Lung (tissue), 12 donors: ENCODE measurements around the gene P3H3. TPM values are rescaled to one million over a fixed set of nuclear protein-coding genes. Genes with fewer than 3 reads are reported as not detected.
A peak's percentile ranks its signal among the peaks of the same experiment; 100 is the strongest.

Experiments used
- ATAC-seq: fragments of 200-7000 bp; cut with Tn5 transposase; one replicate; pipeline ENCODE4 v1.9.1; 2020; ENCODE audit warnings: moderate number of reproducible peaks; ENCODE audit not compliant: insufficient read depth, low FRiP score
- DNase-seq, 3 donors: peaks; one replicate each; pipeline ENCODE4 v3.0.0-alpha.2; 2013 to 2017
- H3K27ac ChIP-seq, 2 donors: one replicate each; pipeline ENCODE4 v1.5.1; 2013; ENCODE audit warnings: mild to moderate bottlenecking in 2 of 2, moderate library complexity in 2 of 2, control low read depth in 1 of 2, inconsistent platforms in 1 of 2, low read depth in 1 of 2, low read length in 1 of 2
- H3K27me3 ChIP-seq, 3 donors: one replicate each; pipeline ENCODE4 v1.5.1; 2013; ENCODE audit warnings: low read length in 2 of 3; ENCODE audit not compliant: control insufficient read depth in 3 of 3, insufficient read depth in 3 of 3
- H3K36me3 ChIP-seq, 4 donors: one replicate each; pipeline ENCODE4 v1.5.1; 2013; ENCODE audit warnings: low read length in 4 of 4, mild to moderate bottlenecking in 1 of 4, moderate library complexity in 1 of 4; ENCODE audit not compliant: control insufficient read depth in 4 of 4, insufficient read depth in 4 of 4
- H3K4me1 ChIP-seq, 5 donors: one replicate each; pipeline ENCODE4 v1.5.1; 2013; ENCODE audit warnings: low read length in 5 of 5, mild to moderate bottlenecking in 2 of 5, moderate library complexity in 1 of 5; ENCODE audit not compliant: control insufficient read depth in 5 of 5, insufficient read depth in 5 of 5
- H3K4me3 ChIP-seq: one replicate; pipeline ENCODE4 v1.5.1; 2013; ENCODE audit warnings: mild to moderate bottlenecking, control low read depth, moderate library complexity
- H3K9ac ChIP-seq, 2 donors: one replicate each; pipeline ENCODE4 v1.5.1; 2013; ENCODE audit warnings: low read length in 2 of 2, control low read depth in 1 of 2; ENCODE audit not compliant: insufficient read depth in 1 of 2
- H3K9me3 ChIP-seq, 4 donors: one replicate each; pipeline ENCODE4 v1.5.1; 2013; ENCODE audit warnings: low read length in 3 of 4, mild to moderate bottlenecking in 1 of 4, moderate library complexity in 1 of 4; ENCODE audit not compliant: control insufficient read depth in 4 of 4, insufficient read depth in 3 of 4
- WGBS, 2 donors: extraction: QIAGEN DNeasy Blood & Tissue Kit; methylation state at CpG; one replicate each; pipeline ENCODE4 v1.1.7; 2013; 5-methylcytosine and 5-hydroxymethylcytosine counted together
- polyA plus RNA-seq, 2 donors: library from polyadenylated mRNA; stranded (reverse); fragments of 200-250 nt; gene quantifications; one replicate each; pipeline ENCODE4 v1.2.1, GENCODE V29; 2013
- total RNA-seq, 2 donors: library from RNA; depleted of rRNA in 1 of 2; stranded (reverse); fragments of >200 nt in 1 of 2; gene quantifications; one replicate each; pipeline ENCODE4 v1.2.1, GENCODE V29; 2014 to 2021
- TF ChIP-seq, protein P1 (sequence below): IDR thresholded peaks from 2 replicates; pipeline ENCODE4 v1.5.1; 2012; ENCODE audit warnings: mild to moderate bottlenecking; ENCODE audit errors: control extremely low read depth, extremely low read depth
- donor health status: control.
- donor health status: control.
- donor health status: Bipolar disorder and iron deficiency.
- donor health status: healthy.
- donor health status: DM: yes; HTN: yes; CAD: no.

P3H3 gene
- total and polyA plus RNA-seq, 4 donors = 9.3 to 23.3 (median 14.2) TPM

DNA sequence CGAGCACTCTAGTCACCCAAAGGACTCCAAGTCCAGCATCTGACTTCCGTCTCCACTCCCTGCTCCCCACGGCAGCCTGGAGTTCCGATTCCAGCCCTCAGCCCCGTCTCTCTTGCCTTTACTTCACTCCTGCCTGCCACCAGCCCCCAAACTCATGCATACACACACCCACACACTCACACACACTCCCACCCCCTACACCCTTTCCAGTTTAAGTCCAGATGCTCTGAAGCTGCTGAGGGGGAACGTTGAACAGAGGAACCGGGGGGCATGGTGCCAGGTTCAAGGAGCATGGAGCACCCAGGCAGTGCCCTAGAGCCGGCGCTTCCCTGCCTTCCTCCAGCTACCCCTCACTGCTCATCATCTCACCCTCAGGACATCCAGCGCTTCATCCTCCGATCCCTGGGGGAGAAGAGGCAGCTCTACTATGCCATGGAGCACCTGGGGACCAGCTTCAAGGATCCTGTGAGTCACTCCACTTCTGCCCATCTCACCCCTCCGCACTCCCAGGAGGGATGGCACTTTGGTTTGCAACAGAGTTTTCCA, 3.3 kb downstream of the P3H3 start:
- Histone ChIP-seq H3K36me3 (peaks cover 0 to 12% (median 7%) of the 10 kb centered on the region in 4 donors), H3K9ac (no peak overlapping the region), H3K4me3 (no peak overlapping the region), H3K27me3 (no peaks in the 10 kb centered on the region), H3K4me1 (peaks cover 0 to 25% (median 0%) of the 10 kb centered on the region in 5 donors), H3K9me3 (no peaks in the 10 kb centered on the region), H3K27ac (no peak overlapping the region)
- DNase-seq (no peak), ATAC-seq (no peak)
- TF ChIP-seq, protein P1, sequence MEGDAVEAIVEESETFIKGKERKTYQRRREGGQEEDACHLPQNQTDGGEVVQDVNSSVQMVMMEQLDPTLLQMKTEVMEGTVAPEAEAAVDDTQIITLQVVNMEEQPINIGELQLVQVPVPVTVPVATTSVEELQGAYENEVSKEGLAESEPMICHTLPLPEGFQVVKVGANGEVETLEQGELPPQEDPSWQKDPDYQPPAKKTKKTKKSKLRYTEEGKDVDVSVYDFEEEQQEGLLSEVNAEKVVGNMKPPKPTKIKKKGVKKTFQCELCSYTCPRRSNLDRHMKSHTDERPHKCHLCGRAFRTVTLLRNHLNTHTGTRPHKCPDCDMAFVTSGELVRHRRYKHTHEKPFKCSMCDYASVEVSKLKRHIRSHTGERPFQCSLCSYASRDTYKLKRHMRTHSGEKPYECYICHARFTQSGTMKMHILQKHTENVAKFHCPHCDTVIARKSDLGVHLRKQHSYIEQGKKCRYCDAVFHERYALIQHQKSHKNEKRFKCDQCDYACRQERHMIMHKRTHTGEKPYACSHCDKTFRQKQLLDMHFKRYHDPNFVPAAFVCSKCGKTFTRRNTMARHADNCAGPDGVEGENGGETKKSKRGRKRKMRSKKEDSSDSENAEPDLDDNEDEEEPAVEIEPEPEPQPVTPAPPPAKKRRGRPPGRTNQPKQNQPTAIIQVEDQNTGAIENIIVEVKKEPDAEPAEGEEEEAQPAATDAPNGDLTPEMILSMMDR = no peak
- WGBS, 2 donors = 90 to 93% methylated on average over 11 to 12 of the region's 12 CpGs

DNA sequence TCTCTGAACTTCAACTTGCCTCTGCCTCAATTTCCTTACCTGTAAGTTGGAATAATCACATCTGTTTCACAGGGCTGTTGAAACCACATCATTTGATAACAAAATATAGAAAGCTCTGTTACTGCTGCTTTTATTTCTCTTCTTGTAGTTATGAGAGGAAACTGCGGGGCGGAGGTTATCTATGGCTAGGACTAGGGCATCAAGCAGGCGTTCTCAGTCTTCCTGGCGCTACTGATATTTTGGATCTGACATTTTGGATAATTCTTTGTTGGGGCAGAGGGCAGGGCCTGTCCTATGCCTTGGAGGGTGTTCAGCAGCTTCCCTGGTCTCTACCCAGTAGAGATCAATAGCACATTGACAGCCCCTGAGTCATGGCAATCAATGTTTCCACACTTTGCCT, 3.9 kb downstream of the P3H3 start:
- Histone ChIP-seq H3K9me3 (no peaks in the 10 kb centered on the region), H3K27ac (no peak overlapping the region), H3K9ac (no peak overlapping the region), H3K27me3 (no peaks in the 10 kb centered on the region), H3K36me3 (peaks cover 0 to 12% (median 7%) of the 10 kb centered on the region in 4 donors), H3K4me3 (no peak overlapping the region), H3K4me1 (peaks cover 0 to 20% (median 0%) of the 10 kb centered on the region in 5 donors)
- WGBS, 2 donors = 93 to 95% methylated on average over 4 of the region's 4 CpGs
- TF ChIP-seq, protein P1 = no peak
- ATAC-seq = no peak
- DNase-seq = no peak

DNA sequence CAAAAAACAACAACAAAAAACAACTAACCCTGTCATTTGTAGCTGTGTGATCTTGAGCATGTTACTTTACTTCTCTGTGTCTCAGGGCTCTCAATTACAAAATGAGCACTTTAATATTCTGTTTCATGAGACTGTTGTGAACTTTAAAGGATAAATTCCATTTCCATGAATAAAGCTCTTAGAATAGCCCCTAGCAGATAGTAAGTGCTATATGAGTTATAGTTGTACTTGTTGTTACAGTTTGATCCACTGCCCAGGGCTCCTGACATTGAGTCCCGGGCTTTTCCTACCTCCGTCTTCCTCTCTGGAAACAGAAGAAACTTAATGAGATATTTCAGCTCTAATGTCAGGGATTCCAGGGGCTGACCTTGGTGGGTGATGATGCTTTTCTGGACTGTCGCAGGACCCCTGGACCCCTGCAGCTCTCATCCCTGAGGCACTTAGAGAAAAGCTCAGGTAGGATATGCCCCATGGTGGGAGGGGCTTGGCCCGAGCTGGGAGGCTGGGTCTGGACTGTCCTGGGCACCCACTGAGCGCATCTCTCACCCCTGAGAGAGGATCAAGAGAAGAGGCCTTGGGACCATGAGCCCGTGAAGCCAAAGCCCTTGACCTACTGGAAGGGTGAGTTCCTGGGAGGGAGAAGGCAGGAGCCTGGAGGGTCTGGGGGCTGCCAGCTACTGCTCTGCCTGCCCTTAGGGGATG, 5.1 kb downstream of the P3H3 start:
- DNase-seq (no peak), ATAC-seq (no peak)
- TF ChIP-seq, protein P1 = no peak
- Histone ChIP-seq H3K4me3 (no peak overlapping the region), H3K4me1 (peaks cover 0 to 15% (median 0%) of the 10 kb centered on the region in 5 donors), H3K9ac (no peak overlapping the region), H3K27ac (peak overlapping the region in 1 of 2 donors; percentile 94), H3K9me3 (no peaks in the 10 kb centered on the region), H3K36me3 (peaks cover 0 to 16% (median 12%) of the 10 kb centered on the region in 4 donors), H3K27me3 (no peaks in the 10 kb centered on the region)
- 85 to 94% methylated on average over 6 of the region's 6 CpGs for WGBS, 2 donors
